Measurements from ENCODE around the gene UGGT2.

DNA sequence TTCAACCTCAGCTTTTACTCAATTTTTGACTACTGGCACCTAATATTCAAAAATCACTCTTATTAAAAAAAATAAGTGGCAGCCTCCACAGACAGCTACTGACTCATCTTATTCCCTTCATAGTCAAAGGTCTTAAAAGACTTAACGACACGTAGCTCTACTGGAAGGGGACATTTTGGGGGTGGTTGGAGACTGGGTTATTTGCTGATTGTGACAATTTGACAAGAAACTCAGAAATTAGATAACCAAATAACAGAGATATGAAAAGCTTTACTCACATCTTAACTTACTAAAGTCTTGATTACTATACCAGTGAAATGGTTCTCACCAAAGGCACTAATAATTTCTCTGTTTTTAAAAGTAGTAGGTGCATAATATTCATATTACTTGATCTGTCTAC is 25.7 kb downstream of the UGGT2 start:
- no peak for TF ChIP-seq POLR2A (IDR thresholded peaks at IDR 0.05)
- TF ChIP-seq, protein P1, sequence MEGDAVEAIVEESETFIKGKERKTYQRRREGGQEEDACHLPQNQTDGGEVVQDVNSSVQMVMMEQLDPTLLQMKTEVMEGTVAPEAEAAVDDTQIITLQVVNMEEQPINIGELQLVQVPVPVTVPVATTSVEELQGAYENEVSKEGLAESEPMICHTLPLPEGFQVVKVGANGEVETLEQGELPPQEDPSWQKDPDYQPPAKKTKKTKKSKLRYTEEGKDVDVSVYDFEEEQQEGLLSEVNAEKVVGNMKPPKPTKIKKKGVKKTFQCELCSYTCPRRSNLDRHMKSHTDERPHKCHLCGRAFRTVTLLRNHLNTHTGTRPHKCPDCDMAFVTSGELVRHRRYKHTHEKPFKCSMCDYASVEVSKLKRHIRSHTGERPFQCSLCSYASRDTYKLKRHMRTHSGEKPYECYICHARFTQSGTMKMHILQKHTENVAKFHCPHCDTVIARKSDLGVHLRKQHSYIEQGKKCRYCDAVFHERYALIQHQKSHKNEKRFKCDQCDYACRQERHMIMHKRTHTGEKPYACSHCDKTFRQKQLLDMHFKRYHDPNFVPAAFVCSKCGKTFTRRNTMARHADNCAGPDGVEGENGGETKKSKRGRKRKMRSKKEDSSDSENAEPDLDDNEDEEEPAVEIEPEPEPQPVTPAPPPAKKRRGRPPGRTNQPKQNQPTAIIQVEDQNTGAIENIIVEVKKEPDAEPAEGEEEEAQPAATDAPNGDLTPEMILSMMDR (IDR thresholded peaks at IDR 0.05) = no peak
